GM19099 (cell line): ENCODE data around the gene ZNF14.

ENCODE experiments used
- POLR2A ChIP-seq: IDR thresholded peaks from 3 replicates; pipeline ENCODE4 v1.6.1; 2011; ENCODE audit warnings: low read depth; ENCODE audit not compliant: insufficient read length; ENCODE audit errors: extremely low read depth

ZNF14 gene

DNA sequence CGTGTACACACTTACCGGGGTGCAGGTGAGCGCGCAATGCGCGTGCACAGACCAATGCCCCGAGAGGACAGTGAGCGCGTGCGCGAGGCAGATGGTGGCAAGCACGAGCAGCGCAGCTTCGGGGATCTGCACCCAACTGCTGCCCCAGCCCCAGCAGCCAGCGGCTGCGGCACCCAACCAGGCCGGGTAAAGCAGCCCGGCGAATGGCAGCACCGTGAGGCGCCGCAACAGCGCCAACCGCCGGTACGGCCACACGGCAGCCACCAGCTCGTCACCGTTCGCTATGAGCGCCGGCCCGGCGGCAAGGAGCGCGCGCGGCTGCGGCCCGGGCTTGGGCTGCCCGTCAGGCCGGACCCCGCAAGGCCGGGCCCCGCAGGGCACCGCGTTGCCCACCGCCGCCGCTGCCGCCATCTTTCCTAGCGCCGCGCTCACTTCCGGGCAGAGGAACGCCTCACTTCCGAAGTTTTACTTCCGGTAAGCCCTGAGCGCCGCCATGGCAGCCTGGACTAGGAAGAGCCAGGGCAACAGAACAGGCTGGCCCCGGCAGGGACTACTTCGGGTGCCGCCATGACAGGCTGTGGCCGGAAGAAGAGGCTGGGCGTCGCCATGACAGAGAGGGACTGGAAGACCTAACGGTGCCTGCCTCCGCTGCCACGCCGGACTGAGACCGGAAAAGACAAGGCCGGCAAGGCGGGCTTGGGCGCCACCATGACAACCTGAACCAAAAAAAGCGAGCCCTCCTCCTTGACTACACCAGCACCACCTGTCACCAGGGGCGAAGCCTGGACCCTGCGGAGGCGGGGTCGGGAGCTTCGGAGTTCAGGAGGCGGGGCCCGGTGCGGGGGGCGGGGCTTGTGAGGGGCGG lies 69.4 kb downstream of the ZNF14 start, which contains the start of gene ATP13A1:
ATP13A1 (minus strand) TSS at position 421 of the 865 bp plus-strand sequence; CDS start at position 411, 10 bp downstream.
- TF ChIP-seq POLR2A = peak; percentile 87

DNA sequence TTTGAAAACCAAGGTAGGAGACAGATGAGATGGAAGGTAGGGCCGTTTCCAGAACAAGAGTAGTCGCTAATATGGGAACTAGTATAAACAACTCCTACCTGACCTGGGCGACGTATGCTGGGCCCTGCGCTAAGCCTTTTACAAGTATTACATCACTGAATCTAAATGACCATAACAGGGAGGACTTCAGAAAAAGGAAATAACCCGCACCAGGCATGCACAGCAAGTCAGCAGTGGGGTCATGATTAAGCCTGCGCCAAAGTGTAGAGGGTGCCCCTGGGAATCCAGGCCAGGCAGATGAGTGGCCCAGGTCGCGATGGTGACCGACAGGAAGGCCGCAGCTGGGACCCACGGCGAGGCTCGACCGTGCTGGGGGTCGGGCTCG lies 70.0 kb downstream of the ZNF14 start:
- no peak for TF ChIP-seq POLR2A

DNA sequence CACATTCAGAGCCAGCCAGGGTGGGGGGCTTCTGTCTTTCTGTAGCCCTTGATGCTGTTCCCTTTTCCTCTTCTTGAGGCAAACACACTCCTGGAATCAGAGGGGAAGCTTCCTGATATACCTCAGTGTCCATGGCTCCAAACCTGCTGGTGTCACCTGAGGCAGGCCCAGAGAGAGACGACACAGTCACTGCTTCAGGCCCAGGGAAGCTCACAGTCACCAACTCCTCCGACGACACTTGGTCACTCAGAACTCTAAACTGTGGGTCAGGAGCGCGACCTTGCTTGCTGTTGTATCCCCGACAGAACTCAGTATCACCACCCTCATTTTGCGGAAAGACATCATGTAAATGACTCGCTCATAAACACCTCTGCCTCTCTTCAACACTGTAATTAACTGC lies 70.6 kb downstream of the ZNF14 start:
- peak; percentile 17 for TF ChIP-seq POLR2A

DNA sequence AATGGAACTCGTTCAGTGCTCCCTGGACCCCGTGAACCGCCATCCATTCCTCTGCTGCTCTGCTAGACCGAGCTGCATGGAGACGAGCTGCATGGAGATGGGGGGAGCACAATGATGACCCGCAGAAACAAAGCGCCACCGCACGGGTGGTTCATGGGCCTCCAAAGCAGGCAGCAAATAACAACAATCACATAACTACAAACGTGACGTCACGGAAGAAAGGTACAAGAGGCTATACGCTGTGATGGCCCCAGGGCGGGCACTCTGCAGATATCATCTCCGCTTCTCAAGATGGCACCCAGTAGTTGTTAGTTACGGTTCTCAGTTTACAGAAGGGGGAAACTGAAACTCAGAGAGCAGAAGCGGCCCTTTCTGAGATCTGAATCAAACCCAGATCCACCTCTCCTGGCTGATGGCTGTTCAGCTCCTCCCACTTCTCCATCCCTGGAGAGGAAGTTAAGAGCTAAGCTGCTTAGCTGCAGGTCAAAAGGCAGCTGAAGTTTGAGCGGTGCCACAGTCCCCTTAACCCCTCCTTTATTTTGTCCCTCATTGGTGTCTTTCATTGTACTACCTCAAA lies 71.1 kb downstream of the ZNF14 start:
- TF ChIP-seq POLR2A = peak; percentile 90

DNA sequence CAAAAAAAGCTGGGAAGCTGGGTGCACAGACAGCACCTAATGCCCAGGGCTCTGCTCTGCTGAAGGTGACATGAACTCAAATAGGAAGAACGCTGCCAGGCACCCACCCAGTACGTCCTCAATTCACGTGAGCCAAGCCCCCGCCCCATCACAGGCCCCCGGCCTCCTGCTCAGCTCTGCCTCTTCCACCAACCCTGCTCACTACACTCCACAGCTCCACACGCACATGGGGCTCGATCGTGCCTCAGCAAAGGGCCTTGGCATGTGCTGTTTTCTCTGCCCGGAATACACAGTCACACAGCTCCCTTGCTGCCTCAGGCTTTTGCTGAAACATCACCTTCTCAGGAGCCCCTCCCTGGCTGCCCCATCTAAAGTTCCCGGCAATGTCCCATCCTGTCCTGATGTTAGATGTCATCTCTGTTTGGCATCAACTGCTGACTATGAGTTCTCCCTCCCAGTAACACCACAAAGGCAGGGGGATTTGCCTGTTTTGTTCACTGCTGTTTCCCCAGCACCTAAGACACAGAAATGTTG lies 71.7 kb downstream of the ZNF14 start:
- no peak for TF ChIP-seq POLR2A
